ENCODE measurements around the gene C1QTNF3. TPM values are rescaled to one million over a fixed set of nuclear protein-coding genes. Genes with fewer than 3 reads are reported as not detected.
A peak's percentile ranks its signal among the peaks of the same experiment; 100 is the strongest.

C1QTNF3 gene
- total RNA-seq, 1 donor: 1.9 TPM

DNA sequence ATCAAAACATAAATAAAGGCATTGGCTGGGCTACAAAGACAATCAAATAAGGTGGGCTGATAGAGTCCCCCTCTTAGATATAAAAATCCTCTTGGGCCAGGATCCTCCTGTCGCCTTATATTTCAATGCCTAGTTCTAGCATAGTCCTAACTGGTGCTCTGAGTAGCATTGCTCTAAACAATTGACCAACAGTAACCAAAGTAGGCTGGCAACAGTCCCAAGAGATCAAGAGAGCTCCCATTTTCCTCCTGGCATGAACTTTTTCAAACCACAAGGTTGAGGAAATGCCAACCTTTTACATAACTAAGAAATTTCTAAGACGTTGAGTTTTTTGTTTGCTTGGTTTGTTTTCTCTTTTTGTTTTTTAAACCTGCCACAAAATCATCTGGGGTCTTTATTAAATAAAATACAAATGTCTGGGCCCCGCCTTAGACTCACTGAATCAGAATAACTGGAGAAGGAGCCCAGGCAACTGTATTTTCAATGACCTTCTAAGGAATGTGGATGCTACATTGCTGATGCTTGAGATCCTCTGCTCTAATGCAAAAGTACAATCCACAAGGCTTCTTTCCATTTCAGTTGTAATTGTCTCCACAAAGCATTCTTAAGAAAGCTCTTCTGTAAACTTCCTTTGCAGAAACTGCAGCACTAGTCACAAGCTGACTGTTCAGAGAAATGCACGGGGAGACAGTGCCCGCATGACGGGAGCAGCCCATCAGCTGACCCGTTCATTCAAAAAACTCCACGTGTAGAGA is 61.4 kb downstream of the C1QTNF3 start:
- TF ChIP-seq, protein P1, sequence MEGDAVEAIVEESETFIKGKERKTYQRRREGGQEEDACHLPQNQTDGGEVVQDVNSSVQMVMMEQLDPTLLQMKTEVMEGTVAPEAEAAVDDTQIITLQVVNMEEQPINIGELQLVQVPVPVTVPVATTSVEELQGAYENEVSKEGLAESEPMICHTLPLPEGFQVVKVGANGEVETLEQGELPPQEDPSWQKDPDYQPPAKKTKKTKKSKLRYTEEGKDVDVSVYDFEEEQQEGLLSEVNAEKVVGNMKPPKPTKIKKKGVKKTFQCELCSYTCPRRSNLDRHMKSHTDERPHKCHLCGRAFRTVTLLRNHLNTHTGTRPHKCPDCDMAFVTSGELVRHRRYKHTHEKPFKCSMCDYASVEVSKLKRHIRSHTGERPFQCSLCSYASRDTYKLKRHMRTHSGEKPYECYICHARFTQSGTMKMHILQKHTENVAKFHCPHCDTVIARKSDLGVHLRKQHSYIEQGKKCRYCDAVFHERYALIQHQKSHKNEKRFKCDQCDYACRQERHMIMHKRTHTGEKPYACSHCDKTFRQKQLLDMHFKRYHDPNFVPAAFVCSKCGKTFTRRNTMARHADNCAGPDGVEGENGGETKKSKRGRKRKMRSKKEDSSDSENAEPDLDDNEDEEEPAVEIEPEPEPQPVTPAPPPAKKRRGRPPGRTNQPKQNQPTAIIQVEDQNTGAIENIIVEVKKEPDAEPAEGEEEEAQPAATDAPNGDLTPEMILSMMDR (IDR thresholded peaks at IDR 0.05; ENCODE audit: insufficient read depth, low read length): no peak
- H3K4me3 ChIP-seq (ENCODE audit: low read depth, low read length): no peak overlapping the region
- peak; percentile 59 for DNase-seq (ENCODE audit: low read depth)

DNA sequence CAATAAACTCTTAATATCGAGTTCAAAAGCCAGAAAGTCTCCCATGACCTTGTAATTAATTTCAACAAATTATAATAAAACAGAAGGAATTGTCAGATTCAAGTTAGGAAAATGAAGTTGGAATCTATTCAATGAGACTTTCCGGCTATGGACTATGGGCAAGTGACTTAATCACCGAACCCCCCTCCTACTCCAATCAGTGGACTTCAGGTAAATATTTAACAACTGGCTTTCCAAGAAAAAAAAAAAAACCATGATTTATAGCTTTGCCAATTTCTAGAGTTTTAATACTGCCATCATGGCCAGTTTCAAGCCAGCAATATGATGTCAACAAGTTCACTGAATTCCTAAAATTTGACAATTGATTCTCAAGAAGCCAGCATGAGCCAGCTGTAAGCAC is 63.0 kb downstream of the C1QTNF3 start:
- no peak overlapping the region for H3K4me3 ChIP-seq (ENCODE audit: low read depth, low read length)
- TF ChIP-seq, protein P1 (IDR thresholded peaks at IDR 0.05; ENCODE audit: insufficient read depth, low read length): no peak
- DNase-seq (ENCODE audit: low read depth): no peak

DNA sequence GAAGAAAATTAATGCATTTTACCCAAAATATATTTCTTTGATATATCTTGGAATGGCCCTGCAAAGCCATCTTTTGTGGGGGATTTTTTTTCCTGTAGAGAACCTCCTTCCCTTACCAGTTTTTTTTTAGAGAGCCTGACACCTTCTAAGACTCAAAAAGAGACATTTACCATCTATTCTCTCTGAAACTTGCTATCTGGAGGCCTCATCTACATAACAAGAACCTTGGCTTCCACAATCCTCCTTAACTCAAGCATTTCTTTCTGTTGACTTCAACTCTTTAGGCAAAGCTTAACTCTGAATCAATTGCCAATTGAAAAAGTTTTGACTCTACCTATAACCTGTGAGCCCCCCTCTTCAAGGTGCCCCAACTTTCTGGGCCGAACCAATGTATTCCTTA is 64.7 kb downstream of the C1QTNF3 start:
- TF ChIP-seq, protein P1 (IDR thresholded peaks at IDR 0.05; ENCODE audit: insufficient read depth, low read length): no peak
- no peak for DNase-seq (ENCODE audit: low read depth)
- H3K4me3 ChIP-seq (ENCODE audit: low read depth, low read length): no peak overlapping the region

DNA sequence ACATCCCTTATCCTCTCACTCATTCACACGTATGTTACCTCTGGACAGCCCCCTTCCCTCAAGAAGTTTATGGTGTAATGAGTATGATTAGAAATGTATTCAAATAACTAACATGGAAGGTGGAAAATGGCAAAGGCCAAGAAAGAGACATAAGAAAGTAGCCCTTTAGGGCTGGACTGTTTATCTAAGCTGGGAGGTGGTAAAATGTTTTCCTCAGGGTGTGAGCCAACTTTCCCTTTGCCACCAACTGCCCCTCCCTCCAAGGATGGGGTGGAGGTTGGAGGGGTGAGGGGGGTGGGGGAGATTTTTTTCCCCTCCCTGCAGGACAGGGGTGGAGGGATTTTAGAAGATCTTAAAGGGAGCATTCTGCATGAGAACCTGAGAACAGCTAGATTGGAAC is 66.7 kb downstream of the C1QTNF3 start:
- H3K4me3 ChIP-seq (ENCODE audit: low read depth, low read length): no peak overlapping the region
- DNase-seq (ENCODE audit: low read depth): no peak
- TF ChIP-seq, protein P1 (IDR thresholded peaks at IDR 0.05; ENCODE audit: insufficient read depth, low read length): no peak

DNA sequence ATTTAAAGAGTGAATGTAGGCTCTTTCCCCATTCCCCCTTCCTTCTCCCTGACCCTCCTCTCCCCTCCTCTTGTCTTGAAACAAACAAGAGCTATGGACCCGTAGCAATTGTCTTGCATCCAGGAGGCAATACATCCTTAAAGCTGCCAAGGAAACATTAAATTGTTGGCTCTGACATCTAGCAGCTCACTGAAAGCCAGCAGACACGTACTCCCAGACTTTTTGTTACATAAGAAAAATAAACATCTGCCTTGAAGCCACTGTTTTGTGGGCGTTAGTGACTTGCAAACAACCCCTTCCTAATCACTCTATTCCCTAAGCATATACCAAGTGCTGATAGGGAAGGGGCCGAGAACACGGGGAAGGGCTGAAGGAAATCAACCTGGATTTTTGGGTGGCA is 67.2 kb downstream of the C1QTNF3 start:
- TF ChIP-seq, protein P1 (IDR thresholded peaks at IDR 0.05; ENCODE audit: insufficient read depth, low read length): no peak
- peak; percentile 67 for DNase-seq (ENCODE audit: low read depth)
- no peak overlapping the region for H3K4me3 ChIP-seq (ENCODE audit: low read depth, low read length)

DNA sequence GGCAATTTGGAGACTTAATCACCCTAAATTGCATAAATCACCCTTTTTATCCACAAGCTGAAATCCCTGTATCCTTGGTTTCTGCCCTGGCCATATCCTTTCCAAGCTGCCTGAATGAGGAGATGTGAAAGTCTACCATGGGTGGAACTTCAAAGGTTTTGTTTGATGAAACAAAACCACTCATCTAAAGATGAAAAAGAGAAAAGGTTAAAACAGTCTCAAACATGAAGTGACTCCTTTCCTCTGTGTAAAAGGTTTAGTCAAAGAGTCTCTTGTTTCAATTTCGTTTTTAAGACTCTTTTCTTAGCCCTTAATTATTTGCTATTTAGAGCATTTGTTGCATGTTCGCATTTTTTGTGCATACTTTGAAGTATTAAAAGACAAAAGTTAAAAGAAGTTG is 69.7 kb downstream of the C1QTNF3 start:
- TF ChIP-seq, protein P1 (IDR thresholded peaks at IDR 0.05; ENCODE audit: insufficient read depth, low read length): no peak
- no peak overlapping the region for H3K4me3 ChIP-seq (ENCODE audit: low read depth, low read length)
- DNase-seq (ENCODE audit: low read depth): no peak
